ENCODE results near the gene PTPRU.

The PTPRU gene

DNA sequence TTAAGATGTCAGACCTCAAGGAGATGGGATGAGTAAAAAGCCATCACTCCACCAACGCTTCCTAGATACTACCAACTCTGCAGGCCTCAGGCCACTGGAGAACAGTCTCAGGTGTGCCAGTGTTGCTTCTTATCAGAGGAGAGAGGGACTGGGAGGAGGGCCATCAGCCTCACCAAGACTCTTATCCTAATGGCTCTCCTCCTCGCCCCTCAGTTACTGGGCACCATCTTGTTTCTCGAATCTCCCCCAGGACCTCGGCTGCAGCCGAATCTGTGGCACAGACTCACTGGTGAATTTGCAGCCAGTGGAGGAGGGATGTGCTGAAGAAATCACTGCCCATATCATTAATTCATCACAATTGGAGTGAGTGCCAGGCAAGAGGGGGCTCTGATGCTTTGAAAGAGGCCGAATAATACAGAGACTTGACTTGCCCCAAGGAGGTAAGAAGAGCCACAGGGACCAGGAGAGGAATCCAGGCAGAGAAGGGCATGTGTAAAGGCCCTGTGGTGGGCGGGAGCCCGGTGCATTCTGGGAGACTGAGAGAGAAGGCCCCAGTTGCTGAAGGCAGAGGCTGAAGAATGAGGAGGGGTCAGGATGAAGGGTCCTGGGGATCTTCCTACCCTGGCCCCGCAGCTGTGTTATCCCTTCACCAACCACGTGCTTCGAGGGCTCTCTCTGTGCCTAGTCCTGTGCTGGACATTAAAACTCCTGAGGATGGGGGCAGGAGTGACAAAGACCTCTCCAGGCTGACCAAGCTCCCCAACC, 129.8 kb downstream of the PTPRU start:
- no peaks in the 10 kb centered on the region for H3K4me1 ChIP-seq (ENCODE audit: insufficient read depth, low read length, poor library complexity, severe bottlenecking)
- no peaks in the 10 kb centered on the region for H3K36me3 ChIP-seq (ENCODE audit: insufficient read depth, low read length)
- no peak overlapping the region for H3K9ac ChIP-seq (ENCODE audit: low read depth, low read length, poor library complexity, severe bottlenecking)
- TF ChIP-seq, protein P1, sequence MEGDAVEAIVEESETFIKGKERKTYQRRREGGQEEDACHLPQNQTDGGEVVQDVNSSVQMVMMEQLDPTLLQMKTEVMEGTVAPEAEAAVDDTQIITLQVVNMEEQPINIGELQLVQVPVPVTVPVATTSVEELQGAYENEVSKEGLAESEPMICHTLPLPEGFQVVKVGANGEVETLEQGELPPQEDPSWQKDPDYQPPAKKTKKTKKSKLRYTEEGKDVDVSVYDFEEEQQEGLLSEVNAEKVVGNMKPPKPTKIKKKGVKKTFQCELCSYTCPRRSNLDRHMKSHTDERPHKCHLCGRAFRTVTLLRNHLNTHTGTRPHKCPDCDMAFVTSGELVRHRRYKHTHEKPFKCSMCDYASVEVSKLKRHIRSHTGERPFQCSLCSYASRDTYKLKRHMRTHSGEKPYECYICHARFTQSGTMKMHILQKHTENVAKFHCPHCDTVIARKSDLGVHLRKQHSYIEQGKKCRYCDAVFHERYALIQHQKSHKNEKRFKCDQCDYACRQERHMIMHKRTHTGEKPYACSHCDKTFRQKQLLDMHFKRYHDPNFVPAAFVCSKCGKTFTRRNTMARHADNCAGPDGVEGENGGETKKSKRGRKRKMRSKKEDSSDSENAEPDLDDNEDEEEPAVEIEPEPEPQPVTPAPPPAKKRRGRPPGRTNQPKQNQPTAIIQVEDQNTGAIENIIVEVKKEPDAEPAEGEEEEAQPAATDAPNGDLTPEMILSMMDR (conservative IDR thresholded peaks at IDR 0.05; ENCODE audit: low read length), result no peak
- no peak for TF ChIP-seq EZH2phosphoT487 (IDR thresholded peaks at IDR 0.05; ENCODE audit: borderline replicate concordance)
- no peaks in the 10 kb centered on the region for H3F3A ChIP-seq (ENCODE audit: low read depth)
- no peaks in the 10 kb centered on the region for H3K9me2 ChIP-seq (replicated peaks; ENCODE audit: low read depth, low read length)
- no peak overlapping the region for H3K4me2 ChIP-seq (ENCODE audit: low read depth, low read length, poor library complexity, severe bottlenecking)
- H3K79me2 ChIP-seq (ENCODE audit: insufficient read depth, low read length), result no peaks in the 10 kb centered on the region
- no peaks in the 10 kb centered on the region for H3K9me3 ChIP-seq (ENCODE audit: insufficient read depth, low read depth, low read length)
- no peak overlapping the region for H2AFZ ChIP-seq (ENCODE audit: low read length)
- no peaks in the 10 kb centered on the region for H4K20me1 ChIP-seq (ENCODE audit: insufficient read depth, low read length, poor library complexity, severe bottlenecking)
- no peaks in the 10 kb centered on the region for H3K27me3 ChIP-seq (ENCODE audit: insufficient read depth, low read length, poor library complexity, severe bottlenecking)
- H3K4me3 ChIP-seq (ENCODE audit: low read length, poor library complexity, severe bottlenecking), result no peak overlapping the region

DNA sequence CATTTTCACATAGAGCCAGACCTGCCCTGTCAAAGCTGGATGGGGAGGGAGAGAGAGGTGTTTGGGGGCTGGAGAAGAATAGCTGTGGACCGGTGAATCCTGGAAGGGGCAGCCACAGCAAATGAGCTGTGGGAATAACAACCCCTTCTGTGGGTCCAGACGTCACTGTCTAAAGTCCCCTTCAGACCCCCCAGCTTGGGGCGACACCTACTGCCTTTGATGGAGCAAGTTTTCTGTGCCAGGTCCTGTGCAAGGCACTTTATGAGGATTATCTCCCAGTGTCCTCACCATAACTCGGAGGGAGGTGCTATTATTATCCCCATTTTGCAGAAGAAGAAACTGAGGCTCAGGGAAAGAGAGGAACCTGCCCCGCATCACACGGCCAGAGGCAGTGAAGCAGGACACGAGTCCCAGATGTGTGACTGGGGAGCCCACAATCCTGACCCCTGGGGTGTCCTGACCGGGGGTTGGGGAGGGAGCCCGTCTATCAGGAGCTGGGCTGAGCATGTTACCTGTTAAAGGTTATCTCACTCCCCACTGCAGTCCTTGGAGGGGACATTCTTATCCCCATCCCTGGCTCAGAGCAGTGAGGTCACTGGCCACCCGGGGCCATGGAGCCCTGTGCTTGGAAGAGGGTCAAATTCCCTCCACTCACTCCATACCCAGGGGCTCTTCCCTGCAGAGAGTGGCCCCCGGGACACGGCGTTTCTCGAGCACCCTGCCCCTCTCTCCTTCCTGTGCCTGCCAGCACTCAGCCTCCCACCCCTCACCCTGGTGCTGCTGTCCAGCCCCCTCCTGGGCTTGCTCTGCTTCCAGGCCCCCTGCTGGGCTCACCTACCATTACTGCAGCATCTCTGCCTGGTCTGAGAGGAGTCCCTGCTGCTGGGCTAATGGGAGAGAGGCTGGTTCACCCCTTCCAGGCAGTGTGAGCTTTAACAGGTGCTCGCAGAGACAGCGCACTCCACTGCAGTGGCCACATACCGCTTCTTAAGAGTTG, 132.9 kb downstream of the PTPRU start:
- Histone ChIP-seq H3K36me3 (ENCODE audit: insufficient read depth, low read length) (no peaks in the 10 kb centered on the region), H3K9me3 (ENCODE audit: insufficient read depth, low read depth, low read length) (no peaks in the 10 kb centered on the region), H4K20me1 (ENCODE audit: insufficient read depth, low read length, poor library complexity, severe bottlenecking) (no peaks in the 10 kb centered on the region), H3K27me3 (ENCODE audit: insufficient read depth, low read length, poor library complexity, severe bottlenecking) (no peaks in the 10 kb centered on the region), H3F3A (ENCODE audit: low read depth) (no peaks in the 10 kb centered on the region), H3K9me2 (replicated peaks; ENCODE audit: low read depth, low read length) (no peaks in the 10 kb centered on the region), H3K9ac (ENCODE audit: low read depth, low read length, poor library complexity, severe bottlenecking) (no peak overlapping the region), H2AFZ (ENCODE audit: low read length) (no peak overlapping the region), H3K79me2 (ENCODE audit: insufficient read depth, low read length) (no peaks in the 10 kb centered on the region), H3K4me2 (ENCODE audit: low read depth, low read length, poor library complexity, severe bottlenecking) (no peak overlapping the region), H3K4me1 (ENCODE audit: insufficient read depth, low read length, poor library complexity, severe bottlenecking) (no peaks in the 10 kb centered on the region), H3K4me3 (ENCODE audit: low read length, poor library complexity, severe bottlenecking) (no peak overlapping the region)
- TF ChIP-seq, protein P1 (conservative IDR thresholded peaks at IDR 0.05; ENCODE audit: low read length), result no peak

DNA sequence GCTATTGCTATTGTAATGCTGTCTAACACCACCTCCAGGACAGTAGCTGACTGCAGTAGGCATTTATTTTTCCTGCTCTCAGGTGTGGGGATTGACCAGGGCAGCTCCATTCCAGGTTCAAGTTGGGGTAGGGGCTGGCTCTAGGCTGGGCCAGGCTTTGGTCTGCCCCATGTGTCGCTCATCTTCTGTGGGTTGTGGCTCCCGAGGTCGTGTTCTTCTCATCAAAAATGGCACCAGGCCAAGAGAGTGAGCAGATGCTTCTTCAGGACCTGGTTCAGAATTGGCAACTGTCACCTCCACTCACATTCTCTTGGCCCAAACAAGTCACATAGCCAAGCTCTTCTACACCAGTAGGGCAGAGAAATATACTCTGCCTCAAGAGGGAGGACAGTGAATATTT, 133.7 kb downstream of the PTPRU start:
- Histone ChIP-seq H3K36me3 (ENCODE audit: insufficient read depth, low read length) (no peaks in the 10 kb centered on the region), H3K9ac (ENCODE audit: low read depth, low read length, poor library complexity, severe bottlenecking) (no peak overlapping the region), H3K9me2 (replicated peaks; ENCODE audit: low read depth, low read length) (no peaks in the 10 kb centered on the region), H3K4me3 (ENCODE audit: low read length, poor library complexity, severe bottlenecking) (no peak overlapping the region), H3F3A (ENCODE audit: low read depth) (no peaks in the 10 kb centered on the region), H2AFZ (ENCODE audit: low read length) (no peak overlapping the region), H3K79me2 (ENCODE audit: insufficient read depth, low read length) (no peaks in the 10 kb centered on the region), H3K9me3 (ENCODE audit: insufficient read depth, low read depth, low read length) (no peaks in the 10 kb centered on the region), H3K4me2 (ENCODE audit: low read depth, low read length, poor library complexity, severe bottlenecking) (no peak overlapping the region), H4K20me1 (ENCODE audit: insufficient read depth, low read length, poor library complexity, severe bottlenecking) (no peaks in the 10 kb centered on the region), H3K27me3 (ENCODE audit: insufficient read depth, low read length, poor library complexity, severe bottlenecking) (no peaks in the 10 kb centered on the region), H3K4me1 (ENCODE audit: insufficient read depth, low read length, poor library complexity, severe bottlenecking) (no peaks in the 10 kb centered on the region)
- TF ChIP-seq EZH2phosphoT487 (IDR thresholded peaks at IDR 0.05; ENCODE audit: borderline replicate concordance), result no peak
- TF ChIP-seq, protein P1 (conservative IDR thresholded peaks at IDR 0.05; ENCODE audit: low read length), result no peak

All from Loucy (cell line).